ENCODE data around the gene CCSAP. TPM values are rescaled to one million over a fixed set of nuclear protein-coding genes. Genes with fewer than 3 reads are reported as not detected.

CCSAP gene
- total RNA-seq, 1 donor from 2014 or later: 34.4 TPM

DNA sequence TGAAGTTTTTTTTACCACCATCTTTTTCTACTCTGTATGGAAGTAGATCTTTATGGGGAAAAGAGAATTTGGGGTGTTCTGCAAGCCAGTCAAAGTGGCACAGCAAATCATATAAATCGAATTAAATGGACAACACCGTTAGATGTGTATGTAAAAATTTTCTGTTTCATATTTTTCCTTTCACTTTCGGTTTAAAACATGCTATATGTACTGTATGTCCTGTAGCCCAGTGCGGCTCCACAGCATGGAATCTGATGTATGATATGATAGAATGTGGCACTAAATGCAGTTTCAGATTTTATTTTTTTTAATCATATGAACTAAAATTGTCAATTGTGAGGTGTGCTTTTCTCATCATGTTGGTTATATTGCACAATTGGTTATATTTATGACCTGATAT lies 39.0 kb downstream of the CCSAP start:
- H3K27ac Mint-ChIP-seq: no peak overlapping the region
- Histone ChIP-seq H3K27me3 (no peaks in the 10 kb centered on the region), H3F3A (ENCODE audit: low read depth) (no peaks in the 10 kb centered on the region), H3K9me3 (ENCODE audit: low read depth) (no peaks in the 10 kb centered on the region), H3K36me3 (peaks cover 5% of the 10 kb centered on the region), H3K27ac (no peak overlapping the region), H3K79me2 (ENCODE audit: low read depth) (no peaks in the 10 kb centered on the region), H4K20me1 (ENCODE audit: low read depth) (no peaks in the 10 kb centered on the region), H3K4me1 (no peaks in the 10 kb centered on the region), H3K4me2 (no peak overlapping the region), H3K4me3 (no peak overlapping the region), H2AFZ (replicated peaks) (no peak overlapping the region), H3K9ac (no peak overlapping the region)
- H3K4me1 Mint-ChIP-seq: no peaks in the 10 kb centered on the region
- H3K27me3 Mint-ChIP-seq (ENCODE audit: insufficient read depth, low read depth): peaks cover 2% of the 10 kb centered on the region
- TF ChIP-seq EZH2 (IDR thresholded peaks at IDR 0.05) (no peak), EZH2phosphoT487 (IDR thresholded peaks at IDR 0.05) (no peak)
- H3K4me3 Mint-ChIP-seq: no peak overlapping the region
- no peak for DNase-seq (ENCODE audit: low spot score)
- no peaks in the 10 kb centered on the region for H3K9me3 Mint-ChIP-seq
- H3K36me3 Mint-ChIP-seq: peaks cover 18% of the 10 kb centered on the region

DNA sequence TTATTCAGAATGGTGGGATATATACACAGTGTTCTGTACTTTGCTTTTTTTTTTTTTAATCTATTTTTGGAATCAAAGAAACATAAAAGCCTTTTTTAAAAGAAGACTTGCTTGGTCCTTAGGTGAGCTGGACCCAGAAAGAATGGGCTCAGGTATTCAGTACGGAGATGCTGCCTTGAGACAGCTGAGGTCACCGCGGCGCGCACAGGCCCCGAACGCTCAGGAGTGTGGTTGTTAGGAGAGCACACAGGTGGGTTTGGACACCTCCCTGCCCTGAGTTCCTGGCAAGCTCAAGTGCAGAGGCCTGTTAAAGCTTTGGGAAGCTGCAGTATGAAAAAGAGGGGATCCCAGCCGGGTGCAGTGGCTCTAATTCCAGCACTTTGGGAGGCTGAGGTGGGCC lies 40.1 kb downstream of the CCSAP start:
- Mint-ChIP-seq H3K4me1 (no peaks in the 10 kb centered on the region), H3K27ac (no peak overlapping the region), H3K9me3 (no peaks in the 10 kb centered on the region), H3K27me3 (ENCODE audit: insufficient read depth, low read depth) (no peaks in the 10 kb centered on the region), H3K36me3 (peaks cover 17% of the 10 kb centered on the region), H3K4me3 (no peak overlapping the region)
- Histone ChIP-seq H3K79me2 (ENCODE audit: low read depth) (no peaks in the 10 kb centered on the region), H3K36me3 (peaks cover 7% of the 10 kb centered on the region), H3K4me2 (no peak overlapping the region), H2AFZ (replicated peaks) (no peak overlapping the region), H3K4me1 (no peaks in the 10 kb centered on the region), H3F3A (ENCODE audit: low read depth) (no peaks in the 10 kb centered on the region), H3K27ac (no peak overlapping the region), H3K9me3 (ENCODE audit: low read depth) (no peaks in the 10 kb centered on the region), H4K20me1 (ENCODE audit: low read depth) (no peaks in the 10 kb centered on the region), H3K27me3 (no peaks in the 10 kb centered on the region), H3K4me3 (no peak overlapping the region), H3K9ac (no peak overlapping the region)
- DNase-seq (ENCODE audit: low spot score): no peak
- TF ChIP-seq, protein P1, sequence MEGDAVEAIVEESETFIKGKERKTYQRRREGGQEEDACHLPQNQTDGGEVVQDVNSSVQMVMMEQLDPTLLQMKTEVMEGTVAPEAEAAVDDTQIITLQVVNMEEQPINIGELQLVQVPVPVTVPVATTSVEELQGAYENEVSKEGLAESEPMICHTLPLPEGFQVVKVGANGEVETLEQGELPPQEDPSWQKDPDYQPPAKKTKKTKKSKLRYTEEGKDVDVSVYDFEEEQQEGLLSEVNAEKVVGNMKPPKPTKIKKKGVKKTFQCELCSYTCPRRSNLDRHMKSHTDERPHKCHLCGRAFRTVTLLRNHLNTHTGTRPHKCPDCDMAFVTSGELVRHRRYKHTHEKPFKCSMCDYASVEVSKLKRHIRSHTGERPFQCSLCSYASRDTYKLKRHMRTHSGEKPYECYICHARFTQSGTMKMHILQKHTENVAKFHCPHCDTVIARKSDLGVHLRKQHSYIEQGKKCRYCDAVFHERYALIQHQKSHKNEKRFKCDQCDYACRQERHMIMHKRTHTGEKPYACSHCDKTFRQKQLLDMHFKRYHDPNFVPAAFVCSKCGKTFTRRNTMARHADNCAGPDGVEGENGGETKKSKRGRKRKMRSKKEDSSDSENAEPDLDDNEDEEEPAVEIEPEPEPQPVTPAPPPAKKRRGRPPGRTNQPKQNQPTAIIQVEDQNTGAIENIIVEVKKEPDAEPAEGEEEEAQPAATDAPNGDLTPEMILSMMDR (IDR thresholded peaks at IDR 0.05): no peak
- TF ChIP-seq EZH2phosphoT487 (IDR thresholded peaks at IDR 0.05) (no peak), EZH2 (IDR thresholded peaks at IDR 0.05) (no peak)

DNA sequence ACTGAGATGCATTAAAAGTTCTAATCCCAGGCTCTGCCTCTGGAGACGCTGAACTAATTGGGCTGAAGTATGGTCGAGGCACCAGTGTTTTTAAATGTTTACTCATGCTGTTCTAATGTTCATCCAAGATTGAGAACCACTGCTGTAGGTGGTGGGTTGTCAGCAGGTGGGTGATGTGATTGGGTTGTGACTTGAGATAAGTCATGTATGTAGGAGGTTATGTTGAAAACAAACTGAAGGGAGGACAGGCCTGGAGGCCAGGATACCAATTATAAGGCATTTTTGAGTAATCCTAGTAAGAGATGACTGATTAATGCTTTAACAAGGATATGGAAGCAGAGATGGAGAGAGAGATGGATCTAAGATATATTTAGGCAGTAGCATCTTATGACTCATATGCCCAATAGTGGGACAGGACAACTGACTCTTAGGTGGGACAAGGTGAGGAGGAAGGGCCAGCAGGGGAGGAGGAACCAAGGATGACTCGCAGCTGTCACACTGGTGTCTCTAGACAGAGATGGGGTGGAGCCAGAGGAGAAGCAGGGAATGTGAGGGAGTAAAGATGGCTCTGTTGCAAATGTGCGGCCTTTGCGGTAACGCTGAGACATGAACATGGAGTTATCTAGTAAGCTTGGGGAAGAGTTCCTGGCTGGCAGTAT lies 42.6 kb downstream of the CCSAP start:
- H3K4me2 ChIP-seq: no peak overlapping the region

DNA sequence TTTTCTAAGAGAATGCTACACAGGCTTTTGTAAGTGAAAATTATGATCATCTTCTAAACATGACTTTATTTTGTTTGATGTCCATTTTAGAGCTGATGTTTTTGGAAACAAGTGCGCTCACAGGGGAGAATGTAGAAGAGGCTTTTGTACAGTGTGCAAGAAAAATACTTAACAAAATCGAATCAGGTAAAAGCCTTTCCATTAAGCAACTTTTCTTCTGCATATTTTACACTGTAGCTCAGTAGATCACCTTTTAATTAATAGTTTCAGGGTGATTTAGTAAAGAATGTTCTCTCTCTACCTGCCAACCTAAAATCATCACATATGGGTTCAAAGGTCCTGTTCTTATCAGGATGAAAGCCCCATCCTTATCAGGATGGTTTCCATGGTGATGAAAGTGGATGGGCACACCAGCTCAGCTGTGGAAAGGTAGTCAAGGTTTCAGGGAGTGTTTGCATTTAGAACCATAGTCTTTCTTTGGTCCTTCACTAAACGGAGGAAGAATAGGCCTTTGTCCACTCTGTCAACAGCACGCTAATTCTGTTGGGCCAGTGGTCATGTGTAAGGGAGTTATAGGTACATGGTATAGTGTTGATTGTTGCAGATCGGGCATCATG lies 43.9 kb downstream of the CCSAP start:
- H2AFZ ChIP-seq (replicated peaks): no peak overlapping the region
- Mint-ChIP-seq H3K27ac (no peak overlapping the region), H3K9me3 (no peaks in the 10 kb centered on the region), H3K4me3 (no peak overlapping the region), H3K36me3 (peaks cover 17% of the 10 kb centered on the region), H3K4me1 (no peaks in the 10 kb centered on the region), H3K27me3 (ENCODE audit: insufficient read depth, low read depth) (no peaks in the 10 kb centered on the region)
- DNase-seq (ENCODE audit: low spot score): no peak
- TF ChIP-seq EZH2phosphoT487 (IDR thresholded peaks at IDR 0.05) (no peak), EZH2 (IDR thresholded peaks at IDR 0.05) (no peak)
- TF ChIP-seq, protein P1 (IDR thresholded peaks at IDR 0.05): no peak
- H3K4me3 ChIP-seq: no peak overlapping the region
- no peaks in the 10 kb centered on the region for H3K9me3 ChIP-seq (ENCODE audit: low read depth)
- H3K4me1 ChIP-seq: no peaks in the 10 kb centered on the region
- H3K27ac ChIP-seq: no peak overlapping the region
- H3F3A ChIP-seq (ENCODE audit: low read depth): no peaks in the 10 kb centered on the region
- H4K20me1 ChIP-seq (ENCODE audit: low read depth): no peaks in the 10 kb centered on the region
- no peak overlapping the region for H3K4me2 ChIP-seq
- peaks cover 5% of the 10 kb centered on the region for H3K36me3 ChIP-seq
- H3K27me3 ChIP-seq: no peaks in the 10 kb centered on the region
- H3K79me2 ChIP-seq (ENCODE audit: low read depth): no peaks in the 10 kb centered on the region
- no peak overlapping the region for H3K9ac ChIP-seq

More for the DNA sequence above, 42.6 kb downstream of the CCSAP start:
- H3K27me3 ChIP-seq: no peaks in the 10 kb centered on the region
- no peak overlapping the region for H3K9ac ChIP-seq
- H3K4me1 ChIP-seq: no peaks in the 10 kb centered on the region
- no peak overlapping the region for H3K4me3 ChIP-seq
- H2AFZ ChIP-seq (replicated peaks): no peak overlapping the region
- Mint-ChIP-seq H3K27ac (no peak overlapping the region), H3K4me3 (no peak overlapping the region), H3K36me3 (peaks cover 14% of the 10 kb centered on the region), H3K4me1 (no peaks in the 10 kb centered on the region), H3K27me3 (ENCODE audit: insufficient read depth, low read depth) (no peaks in the 10 kb centered on the region), H3K9me3 (no peaks in the 10 kb centered on the region)
- H3K9me3 ChIP-seq (ENCODE audit: low read depth): no peaks in the 10 kb centered on the region
- H4K20me1 ChIP-seq (ENCODE audit: low read depth): no peaks in the 10 kb centered on the region
- TF ChIP-seq EZH2 (IDR thresholded peaks at IDR 0.05): no peak
- TF ChIP-seq EZH2phosphoT487 (IDR thresholded peaks at IDR 0.05): no peak
- H3K27ac ChIP-seq: no peak overlapping the region
- no peaks in the 10 kb centered on the region for H3K79me2 ChIP-seq (ENCODE audit: low read depth)
- H3F3A ChIP-seq (ENCODE audit: low read depth): no peaks in the 10 kb centered on the region
- DNase-seq (ENCODE audit: low spot score): no peak
- H3K36me3 ChIP-seq: peaks cover 10% of the 10 kb centered on the region

Measured in neural progenitor cell (in vitro differentiated cells).